GM15510 (cell line): Measurements from ENCODE around the gene F2.

ENCODE experiments used
- POLR2A ChIP-seq: IDR thresholded peaks from 3 replicates; pipeline ENCODE4 v1.6.1; 2011; ENCODE audit warnings: borderline replicate concordance; ENCODE audit not compliant: insufficient read length; ENCODE audit errors: extremely low read depth

The F2 gene

DNA sequence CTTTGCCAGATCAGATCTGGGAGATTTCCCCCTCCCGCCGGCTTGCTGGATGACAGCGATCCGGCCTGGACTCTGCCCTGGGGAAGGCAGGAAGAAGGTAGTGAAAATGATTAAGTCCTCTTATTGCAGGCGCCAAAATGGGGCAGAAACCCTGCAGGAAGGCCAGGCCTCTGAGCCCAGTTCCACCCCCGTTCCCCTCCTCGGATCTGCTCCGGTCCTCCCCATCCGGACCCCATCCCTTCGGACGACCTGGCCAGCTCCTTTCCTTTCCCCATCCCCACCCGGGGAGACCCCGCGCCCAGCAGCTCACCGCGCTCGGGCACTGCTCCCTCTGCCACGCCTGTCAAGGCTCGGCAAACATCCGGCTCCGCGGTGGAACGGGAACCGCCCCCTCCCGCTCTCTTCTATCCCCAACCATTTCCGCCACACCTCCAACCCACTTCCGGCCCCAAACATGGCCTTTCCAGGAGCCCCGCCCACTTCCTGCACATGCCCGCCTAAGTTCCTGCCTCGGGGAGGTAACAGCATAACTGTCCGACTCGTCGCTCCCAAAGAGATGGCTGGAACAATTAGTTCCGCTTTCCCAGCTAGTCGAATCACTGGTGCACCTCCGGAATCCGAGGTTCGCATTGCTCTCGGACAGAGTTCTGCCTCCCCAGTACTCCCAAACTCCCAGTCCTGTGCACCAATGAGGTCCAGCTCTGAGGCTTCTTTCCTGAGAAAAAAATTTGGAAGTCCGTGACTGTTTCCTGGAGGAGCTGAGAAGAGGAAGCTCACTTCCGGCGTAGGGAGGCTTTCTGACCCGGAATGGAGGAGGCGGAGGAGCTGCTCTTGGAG is 18.6 kb upstream of the F2 start, which contains the start of the genes ARHGAP1 and ZNF408:
ARHGAP1 (minus strand) TSS at position 379 of the 837 bp plus-strand sequence. CDS start 4,512 bp downstream, outside the sequence.
ZNF408 (plus strand) TSS at position 791 of the 837 bp plus-strand sequence; CDS start at position 808, 17 bp downstream.
- peak; percentile 93 for TF ChIP-seq POLR2A

DNA sequence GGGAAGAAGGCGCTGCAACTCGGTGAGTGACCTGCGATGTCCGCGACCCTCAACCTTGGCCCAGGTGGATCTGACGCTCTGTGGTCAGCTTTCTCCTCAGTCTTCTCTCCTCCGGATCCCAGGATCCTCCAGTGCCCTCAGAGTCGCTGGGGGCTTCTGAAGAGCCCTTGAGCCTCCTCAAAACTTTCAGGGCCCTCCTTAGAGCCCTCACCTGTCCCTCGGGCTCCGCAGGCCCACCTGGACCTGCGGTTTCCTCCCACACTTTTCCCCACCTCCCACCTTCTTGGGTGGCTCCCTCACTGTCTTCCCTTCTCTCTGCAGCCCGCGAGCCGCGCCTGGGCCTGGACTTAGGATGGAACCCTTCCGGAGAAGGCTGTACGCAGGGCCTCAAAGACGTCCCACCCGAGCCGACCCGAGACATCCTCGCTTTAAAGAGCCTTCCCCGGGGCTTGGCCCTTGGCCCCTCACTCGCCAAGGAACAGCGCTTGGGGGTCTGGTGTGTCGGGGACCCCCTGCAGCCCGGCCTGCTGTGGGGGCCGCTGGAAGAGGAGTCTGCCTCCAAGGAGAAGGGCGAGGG is 17.8 kb upstream of the F2 start:
- TF ChIP-seq POLR2A = peak; percentile 49

DNA sequence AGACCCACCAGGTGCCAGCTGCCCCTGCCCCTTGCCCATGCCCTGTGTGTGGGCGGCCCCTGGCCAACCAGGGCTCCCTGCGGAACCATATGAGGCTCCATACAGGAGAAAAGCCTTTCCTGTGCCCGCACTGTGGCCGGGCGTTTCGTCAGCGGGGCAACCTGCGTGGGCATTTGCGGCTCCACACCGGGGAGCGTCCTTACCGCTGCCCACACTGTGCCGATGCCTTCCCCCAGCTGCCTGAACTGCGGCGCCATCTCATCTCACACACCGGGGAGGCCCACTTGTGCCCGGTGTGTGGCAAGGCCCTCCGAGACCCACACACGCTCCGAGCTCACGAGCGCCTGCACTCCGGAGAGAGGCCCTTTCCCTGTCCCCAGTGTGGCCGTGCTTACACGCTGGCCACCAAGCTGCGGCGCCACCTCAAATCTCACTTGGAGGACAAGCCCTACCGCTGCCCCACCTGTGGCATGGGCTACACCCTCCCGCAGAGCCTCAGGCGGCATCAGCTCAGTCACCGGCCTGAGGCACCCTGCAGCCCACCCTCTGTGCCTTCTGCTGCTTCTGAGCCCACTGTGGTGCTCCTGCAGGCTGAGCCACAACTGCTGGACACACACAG is 13.8 kb upstream of the F2 start:
- TF ChIP-seq POLR2A = no peak

DNA sequence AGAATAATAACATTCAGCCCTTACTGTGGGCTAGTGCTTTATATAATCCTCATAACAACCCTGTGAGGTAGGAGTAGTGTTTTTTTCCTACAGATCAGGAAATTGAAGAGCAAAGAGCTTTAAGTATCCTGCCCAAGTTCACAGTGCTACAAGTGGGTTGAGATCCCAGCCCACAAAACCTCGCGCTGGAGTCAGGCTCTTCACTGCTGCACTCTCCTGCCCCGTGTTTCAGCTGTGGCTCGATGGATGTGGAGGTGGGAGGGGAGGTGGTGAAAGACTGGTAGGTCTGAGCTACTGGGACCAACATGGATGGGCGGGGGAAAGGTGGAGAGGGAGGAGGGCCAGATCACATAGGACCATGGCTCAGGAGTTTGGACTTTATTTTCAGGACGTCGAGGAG is 12.1 kb upstream of the F2 start:
- no peak for TF ChIP-seq POLR2A

DNA sequence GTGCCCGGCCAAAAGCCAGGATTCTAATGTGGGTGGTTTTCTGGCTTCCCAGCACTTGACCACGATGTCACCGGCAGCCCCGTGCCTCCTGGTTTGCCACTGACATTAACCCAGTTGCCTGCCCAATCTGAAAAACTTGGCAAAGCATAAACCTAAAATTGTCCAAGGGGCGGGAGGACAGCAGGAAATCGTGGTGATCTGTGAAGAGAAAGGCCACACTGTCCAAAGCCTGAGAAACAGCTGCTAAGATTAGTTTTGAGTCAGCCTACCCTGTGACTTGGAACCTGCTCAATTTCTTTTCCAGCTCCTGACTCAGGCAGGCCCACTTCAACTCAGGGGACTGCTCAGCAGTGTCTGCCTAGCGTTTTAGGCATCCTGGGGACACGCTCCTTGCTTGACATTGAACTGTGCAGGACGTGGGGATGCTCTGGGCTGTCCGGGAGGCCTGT is 8.2 kb upstream of the F2 start:
- no peak for TF ChIP-seq POLR2A

DNA sequence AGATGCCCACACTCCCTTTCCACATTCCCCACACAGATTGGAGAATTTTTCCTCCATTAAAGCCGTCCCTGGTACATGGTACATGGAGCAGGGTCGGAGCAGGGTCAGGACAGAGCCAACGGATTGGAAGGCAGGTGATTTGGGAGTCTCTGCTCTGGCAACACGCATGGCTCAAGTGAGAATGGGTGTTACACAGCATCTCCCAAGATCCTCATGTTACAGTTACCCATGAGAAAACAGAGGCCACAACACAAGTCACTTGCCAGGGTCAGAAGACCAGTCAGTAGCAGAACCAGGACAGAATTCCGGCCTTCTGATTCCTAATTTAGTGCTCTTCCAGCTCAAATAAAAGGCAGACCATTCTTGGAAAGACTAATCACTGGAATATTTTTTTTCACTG is 7.7 kb upstream of the F2 start:
- TF ChIP-seq POLR2A = no peak

DNA sequence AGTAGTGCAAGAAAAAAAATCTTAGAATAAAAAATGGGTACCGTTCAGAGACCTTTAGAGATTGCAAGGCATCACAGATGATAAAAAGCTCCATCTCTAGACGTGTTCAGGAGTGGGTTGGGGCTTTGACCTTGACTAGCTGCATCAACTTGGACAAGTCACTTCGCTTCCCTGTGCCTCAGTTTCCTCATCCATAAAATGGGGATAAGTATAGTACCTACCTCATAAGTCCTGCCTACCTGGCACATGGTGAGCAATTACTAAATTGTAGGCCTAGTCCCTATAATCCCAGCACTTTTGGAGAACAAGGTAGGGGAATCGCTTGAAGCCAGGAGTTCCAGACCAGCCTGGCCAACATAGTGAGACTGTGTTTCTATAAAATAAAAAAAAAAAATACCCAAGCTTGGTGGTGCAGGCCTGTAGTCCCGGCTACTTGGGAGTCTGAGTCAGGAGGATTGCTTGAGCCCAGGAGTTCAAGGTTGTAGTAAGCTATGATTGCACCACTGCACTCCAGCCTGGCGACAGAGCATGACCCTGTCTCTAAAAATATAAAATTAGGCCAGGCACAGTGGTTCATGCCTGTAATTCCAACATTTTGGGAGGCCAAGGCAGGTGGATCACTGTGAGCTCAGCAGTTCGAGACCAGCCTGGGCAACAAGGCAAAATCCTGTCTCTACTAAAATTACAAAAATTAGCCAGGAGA is 6.0 kb upstream of the F2 start:
- TF ChIP-seq POLR2A = no peak

DNA sequence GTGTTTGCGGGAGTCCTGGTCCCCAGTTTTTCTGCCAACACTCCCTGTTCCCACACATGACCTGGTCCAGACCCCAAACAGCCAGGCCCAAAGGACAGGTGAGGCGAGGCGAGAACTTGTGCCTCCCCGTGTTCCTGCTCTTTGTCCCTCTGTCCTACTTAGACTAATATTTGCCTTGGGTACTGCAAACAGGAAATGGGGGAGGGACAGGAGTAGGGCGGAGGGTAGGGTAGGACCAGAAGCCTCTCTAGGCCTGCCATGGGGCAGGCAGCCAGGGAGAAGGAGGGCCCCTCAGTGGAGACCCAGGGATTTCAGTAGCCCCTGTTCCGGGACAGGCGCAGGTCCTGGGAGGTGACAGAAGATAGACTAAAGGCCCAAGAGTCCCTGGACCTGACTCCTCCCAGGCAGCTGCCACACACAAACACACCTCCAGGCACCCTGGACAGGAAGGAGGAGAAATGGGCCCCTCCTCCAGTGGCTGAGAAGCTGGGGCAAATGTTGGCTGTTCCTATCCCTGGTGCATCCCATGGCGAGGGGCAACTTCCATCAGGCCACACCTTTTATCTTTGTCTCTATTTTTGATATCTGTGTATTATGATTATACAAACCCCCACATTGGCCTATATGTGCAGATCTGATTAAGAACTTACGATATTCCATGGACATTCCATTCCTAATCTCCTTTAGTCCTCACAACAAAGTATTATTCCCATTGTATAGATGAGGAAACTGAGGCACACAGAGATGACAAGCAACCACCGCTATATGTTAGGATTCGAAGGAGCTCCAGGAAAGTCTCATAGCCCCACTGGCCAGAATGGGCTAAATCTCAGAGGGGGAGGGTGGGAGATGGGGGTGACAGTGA is 626 bp upstream of the F2 start:
- no peak for TF ChIP-seq POLR2A

DNA sequence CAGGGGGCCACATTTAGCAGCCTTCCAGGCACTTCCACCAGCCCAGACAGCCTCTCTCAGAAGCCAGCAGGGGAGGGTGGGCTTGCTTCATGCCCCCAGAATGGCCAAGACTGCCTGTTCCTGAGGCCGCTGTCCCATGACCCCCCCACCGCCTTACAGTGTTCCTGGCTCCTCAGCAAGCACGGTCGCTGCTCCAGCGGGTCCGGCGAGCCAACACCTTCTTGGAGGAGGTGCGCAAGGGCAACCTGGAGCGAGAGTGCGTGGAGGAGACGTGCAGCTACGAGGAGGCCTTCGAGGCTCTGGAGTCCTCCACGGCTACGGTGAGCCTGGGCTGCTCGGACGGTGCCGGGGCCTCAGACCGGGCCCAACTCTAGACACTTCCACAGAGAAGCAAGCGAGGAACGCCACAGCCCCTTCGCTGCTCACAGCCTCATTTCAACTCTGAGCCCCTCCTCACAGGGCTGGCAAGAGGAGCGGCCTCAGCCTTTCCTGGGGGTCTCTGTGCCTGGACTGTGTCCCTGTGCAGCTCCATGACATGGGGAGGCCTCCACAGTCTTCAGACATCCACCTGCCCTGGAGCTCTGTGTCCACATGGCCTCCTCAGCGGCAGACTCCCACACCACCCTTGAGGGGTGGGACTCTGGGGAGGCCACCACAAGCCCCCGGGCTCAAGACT is 668 bp downstream of the F2 start:
- TF ChIP-seq POLR2A = no peak

DNA sequence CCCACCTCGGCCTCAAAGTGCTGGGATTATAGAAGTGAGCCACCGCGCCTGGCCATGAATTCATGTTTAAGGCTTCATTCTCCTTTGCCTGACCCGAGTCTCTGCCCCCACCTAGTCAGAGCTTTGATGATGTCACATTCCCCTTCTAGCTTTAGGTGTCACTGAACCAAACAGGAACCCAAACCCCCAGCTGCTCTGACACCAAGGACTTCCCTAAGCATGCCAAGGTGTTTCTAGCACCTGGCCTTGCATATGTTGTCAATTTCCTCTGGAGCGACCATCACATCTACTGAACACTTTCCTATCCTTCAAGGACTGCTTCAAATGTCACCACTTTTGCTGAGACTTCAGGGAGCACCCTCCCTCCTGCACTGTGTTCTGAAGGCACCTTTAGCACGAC is 2.3 kb downstream of the F2 start:
- no peak for TF ChIP-seq POLR2A

DNA sequence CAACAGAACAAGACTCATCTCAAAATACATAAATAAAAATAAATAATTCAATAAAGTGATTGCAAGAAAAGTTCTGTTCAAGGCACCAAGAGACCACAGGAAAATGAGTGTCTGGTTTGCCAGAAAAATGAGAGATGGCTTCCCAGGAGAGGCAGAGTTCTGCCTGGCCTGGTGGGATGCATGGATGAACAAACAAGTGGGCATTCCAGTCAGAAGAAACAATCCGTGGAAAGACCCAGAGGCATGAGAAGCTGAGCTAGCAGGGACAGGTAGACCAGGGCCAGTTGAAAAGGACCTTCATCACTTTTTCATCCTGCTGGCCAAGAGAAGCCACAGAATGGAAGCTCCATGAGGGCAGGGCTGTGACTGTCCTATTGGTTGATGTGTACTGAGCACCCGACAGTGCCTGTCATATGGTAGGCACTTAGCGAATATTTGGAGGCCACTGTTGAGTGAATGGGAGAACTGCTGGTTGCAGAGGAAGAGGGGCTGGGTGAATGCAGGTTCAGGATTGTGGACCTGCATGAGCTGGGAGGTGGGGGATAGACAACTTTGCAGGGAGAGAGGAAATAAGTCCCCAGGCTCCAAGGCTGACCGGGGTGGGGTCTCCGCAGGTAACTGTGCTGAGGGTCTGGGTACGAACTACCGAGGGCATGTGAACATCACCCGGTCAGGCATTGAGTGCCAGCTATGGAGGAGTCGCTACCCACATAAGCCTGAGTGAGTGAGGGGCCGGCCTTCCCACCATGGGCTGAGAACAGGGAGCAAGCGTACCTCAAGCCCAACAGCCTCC is 3.7 kb downstream of the F2 start:
- no peak for TF ChIP-seq POLR2A

DNA sequence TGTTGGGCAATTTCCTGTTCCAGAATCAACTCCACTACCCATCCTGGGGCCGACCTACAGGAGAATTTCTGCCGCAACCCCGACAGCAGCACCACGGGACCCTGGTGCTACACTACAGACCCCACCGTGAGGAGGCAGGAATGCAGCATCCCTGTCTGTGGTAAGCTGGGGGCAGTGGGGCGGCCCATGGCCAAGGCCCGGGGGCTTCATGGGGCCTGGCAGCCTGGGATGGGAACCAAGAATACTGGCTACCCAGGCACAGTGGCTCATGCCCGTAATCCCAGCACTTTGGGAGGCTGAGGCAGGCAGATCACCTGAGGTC is 4.3 kb downstream of the F2 start:
- no peak for TF ChIP-seq POLR2A

DNA sequence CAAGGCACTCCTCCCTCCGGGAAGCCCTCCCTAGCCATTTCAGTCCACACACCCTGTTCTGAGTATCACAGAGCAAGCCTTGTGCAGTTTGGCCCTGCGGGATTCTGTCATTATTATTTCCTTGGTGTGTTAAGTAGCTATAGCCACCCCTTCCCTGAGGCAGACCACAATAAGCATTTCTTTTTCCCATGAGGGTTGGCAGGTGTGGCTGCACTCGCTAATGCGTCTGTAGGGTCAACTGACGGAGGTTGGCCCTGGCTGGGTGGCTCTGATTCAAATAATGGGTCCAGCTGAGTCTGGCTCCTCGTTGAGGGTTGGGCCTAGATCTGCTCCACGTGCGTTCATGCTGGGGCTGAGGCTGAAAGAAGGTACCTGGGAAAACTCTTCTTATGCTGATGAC is 5.1 kb downstream of the F2 start:
- TF ChIP-seq POLR2A = no peak
